GM19395 (cell line): ENCODE results near the gene TSPAN14.
"Not testable (repeated sequence)": the region's sequence is repeated elsewhere in the genome, so short reads cannot be mapped to it uniquely, and the experiment has no call there.

Experiments used
- ATAC-seq: cut with Tn5 transposase; IDR thresholded peaks from one replicate; pipeline ENCODE4 v1.9.1; 2021; ENCODE audit warnings: mild to moderate bottlenecking, moderate library complexity; ENCODE audit not compliant: unreplicated experiment

TSPAN14 gene

DNA sequence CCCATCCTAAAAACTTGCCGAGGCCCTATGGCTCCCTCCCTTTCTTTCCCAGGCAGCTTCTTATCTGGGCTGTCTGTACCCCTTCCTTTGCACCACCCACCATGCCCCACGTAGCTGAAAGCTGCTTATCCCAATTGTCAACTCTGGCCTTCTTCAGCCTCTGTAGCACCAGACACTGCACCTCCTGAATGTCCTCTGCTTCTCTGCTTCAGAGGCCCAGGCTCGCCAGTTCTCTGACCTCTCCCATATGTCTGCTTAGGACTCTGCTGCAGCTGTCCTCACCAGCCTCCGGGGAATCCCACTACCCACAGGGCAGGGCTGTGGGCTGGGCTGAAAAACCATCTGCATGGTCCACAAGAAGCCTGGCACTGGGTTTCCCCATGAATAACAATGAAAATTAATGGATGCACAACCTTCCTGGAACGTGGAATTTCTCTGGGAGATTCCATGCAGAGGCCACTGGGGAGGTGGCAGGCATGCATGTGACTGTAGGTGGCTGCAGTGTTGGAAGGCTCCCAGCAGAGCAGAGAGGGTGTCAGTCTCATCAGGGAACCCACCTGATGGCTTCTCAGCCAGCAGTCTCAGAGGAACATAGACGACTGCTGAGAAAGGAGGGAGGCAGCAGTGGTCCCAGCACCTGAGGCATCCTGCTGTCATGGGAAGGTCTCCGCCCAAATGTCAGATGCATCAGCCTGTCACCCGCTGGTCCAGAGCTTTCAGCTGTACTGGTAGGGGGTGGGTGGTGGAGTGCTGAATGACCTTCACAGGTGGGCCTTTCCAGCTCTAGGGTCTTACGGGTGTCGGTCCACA lies 66.8 kb downstream of the TSPAN14 start:
- no peak for ATAC-seq

DNA sequence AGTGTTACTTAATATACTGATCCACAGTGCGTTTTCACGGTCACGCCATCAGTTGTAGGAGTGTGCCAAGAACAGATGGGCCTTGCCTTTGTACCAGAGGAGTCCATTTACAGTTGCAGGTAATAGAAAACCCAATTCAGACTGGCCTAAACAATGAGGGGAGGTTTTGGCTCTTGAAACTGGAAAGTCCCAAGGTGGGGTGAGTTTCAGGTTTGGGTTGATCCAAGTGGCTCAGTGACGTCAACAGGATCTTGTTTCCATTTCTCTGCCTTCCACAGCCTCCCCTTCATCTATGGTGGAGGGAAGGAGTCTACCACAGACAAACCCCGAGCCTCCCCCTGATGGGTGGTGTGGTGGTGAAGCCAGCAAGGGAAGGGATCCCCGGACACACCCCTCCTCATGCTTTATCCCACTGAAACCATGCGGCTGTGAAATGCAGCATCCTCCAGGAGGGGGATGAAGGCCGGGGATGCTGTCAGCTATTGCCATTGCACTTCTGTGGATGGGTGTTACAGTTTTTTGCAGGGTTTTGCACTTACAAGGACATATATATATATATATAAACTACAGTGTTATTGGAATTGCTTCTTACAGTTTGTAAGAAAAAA lies 68.8 kb downstream of the TSPAN14 start:
- ATAC-seq = no peak

DNA sequence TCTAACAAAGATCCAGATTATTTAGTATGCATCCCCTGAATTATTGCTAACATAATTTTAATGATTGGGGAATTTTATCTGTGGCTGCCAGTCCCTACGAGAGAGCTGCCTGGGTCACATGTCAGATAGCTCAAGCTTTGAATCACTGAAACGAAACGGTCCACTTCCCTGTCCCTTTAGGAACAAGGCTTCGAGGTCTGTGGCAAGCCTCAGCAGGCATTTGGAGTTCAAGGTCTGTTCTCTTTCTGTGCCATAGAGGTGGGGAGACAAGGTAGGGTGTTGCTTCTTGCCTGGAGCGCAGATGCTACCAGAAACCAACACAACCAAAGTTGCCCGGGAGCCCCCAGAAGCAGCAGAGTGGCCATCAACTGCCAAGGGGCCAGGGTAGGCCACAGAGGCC lies 69.7 kb downstream of the TSPAN14 start:
- no peak for ATAC-seq

DNA sequence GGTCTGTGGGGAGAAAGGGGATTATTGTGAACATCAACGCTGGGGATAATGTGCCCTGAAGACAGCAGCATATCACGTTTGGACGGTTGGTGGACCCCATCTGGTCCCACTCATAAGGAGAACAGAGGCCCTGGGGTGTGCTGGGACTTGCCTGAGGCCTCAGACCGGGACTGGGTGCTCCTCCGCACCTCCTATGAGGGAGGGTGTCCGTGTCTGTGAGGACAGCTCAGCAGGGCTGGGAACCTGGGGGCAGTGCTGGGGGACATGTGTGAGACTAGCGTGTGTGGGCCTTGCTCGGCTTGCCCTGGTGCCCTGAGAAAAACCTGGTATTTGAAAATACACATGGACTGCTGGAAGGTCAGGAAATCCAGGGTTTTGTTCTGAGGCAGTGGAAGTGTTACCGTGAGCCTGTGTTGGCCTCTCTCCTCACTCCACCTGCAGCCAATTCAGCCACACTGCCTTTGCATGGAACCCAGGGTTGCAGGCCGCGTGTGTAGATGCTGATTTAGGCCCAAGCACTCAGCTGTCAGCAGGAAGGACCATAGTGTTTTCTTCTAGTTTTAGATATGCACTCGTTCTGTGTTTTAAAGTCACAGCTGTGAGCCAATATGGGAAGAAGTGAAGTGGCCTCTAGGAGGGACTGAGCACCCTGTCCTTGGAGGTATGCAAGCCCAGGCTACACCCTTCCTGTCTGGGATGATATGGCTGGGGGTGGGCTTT lies 70.2 kb downstream of the TSPAN14 start:
- ATAC-seq = no peak

DNA sequence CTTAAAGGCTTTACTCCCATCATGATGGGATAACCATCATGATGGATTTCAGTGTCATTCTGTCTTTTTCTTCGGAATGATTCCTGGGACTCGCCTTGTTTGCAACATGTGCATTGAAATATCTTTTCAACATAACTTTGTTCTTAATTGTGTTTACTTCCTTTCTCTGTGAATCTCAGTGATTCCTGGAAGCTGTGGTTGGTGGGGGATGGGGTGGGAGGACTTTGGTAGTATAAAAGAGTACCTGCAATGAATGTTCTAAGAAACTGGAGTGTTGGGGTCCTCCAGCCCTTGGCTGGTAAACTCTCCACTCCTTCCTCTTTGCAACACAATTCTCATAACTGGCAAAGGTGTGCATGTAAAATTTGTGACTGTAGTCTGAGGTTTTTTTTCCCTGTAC lies 72.1 kb downstream of the TSPAN14 start:
- no peak for ATAC-seq

DNA sequence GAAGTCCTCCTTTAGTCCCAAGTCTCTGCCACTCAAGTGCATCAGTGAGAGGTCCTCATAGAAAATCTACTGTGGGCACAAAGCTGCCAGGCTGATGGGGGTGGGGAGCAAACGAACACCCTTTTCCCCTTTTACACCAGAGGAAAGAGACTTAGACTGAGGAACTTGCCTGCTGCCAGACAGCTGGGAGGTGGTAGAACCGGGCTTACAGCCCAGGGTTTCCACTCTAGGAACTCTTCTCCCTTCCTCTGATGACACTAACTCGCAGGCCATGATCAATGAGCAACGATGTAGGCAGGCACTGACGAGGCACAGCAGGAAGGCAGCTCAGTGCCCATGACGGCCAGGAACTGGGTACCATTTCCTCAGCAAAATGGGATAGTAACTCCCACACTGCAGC lies 72.6 kb downstream of the TSPAN14 start:
- ATAC-seq = no peak

DNA sequence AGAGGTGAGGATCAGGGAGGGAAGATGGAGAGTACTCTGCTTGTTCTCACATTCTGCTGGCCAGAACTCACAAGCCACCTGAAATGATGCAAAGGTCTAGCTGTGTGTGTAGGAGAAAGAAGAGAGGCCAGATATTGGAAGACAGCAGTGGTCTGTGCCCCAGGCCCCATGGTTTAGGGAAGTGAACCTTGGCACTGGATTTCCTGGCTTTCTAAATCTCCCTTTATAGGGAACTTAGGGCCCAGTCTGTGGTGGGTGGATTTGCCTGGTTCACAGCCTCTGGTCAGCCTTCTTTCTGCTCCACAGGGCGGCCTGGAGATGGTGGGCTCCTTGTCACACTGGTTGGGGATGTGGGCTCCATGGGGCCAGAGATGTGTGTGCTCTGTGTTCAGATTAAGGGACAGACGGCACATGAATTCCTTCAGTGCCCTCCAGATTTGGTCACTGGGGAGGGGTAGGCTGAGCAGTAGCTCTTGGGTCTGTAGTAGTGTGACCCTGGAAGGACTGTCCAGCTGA lies 74.1 kb downstream of the TSPAN14 start:
- no peak for ATAC-seq

DNA sequence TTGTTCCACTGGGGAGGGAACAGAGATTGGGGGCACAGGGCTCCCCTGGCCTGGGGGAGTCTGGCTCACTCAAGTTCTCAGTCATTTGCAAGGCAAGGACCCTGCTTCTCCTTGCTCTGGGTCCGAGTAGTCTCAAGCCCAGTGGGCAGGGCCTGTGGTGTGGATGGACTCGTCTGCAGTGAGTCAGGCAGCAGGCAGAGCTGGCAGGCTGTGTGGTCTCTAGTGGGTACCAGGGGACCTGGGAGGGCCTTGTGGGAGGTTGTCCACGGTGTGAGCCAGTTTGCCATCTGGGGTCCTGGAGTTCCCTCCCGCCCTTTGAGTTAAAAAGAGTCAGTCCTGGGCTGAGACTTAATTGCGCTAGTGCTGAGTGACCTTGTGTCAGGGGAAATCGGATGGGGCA lies 74.8 kb downstream of the TSPAN14 start:
- ATAC-seq = no peak

DNA sequence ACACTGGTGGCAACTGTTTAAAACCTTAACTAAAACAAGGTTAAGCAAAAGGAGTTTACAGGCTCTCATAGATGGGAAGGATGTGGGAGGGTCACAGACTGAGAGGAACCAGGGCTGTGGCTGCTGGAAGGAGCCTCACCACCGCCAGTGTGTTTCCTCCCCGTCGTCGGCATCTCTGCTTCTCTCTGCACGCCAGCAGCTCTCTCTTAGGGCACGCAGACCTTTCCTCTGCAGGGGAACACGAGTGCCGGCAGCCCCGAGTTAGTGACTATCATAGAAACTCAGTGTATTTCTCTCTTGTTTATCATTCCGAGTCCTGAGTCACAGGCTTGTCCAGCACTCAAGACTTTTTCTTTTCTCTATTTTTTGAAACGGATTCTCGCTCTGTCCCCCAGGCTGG lies 75.5 kb downstream of the TSPAN14 start:
- no peak for ATAC-seq

DNA sequence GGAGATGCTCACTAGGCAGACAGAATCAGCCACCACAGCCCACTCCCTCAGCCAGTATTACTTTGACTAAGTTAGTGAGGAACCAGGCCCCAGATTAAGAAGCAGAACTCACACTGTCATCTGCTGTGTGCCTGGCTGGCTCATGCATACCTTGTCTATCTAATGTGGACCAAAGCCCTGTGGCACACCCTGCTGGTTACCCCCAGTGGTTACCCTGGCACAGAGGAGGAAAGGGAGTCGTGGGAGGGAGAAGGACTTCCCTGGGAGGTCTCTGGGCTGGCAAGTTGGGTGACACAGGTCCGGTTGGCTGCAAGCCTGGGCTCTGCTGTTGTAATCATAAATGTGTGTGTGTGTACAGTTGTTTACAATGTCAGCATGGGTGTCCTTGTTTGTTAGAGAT lies 76.1 kb downstream of the TSPAN14 start:
- no peak for ATAC-seq

DNA sequence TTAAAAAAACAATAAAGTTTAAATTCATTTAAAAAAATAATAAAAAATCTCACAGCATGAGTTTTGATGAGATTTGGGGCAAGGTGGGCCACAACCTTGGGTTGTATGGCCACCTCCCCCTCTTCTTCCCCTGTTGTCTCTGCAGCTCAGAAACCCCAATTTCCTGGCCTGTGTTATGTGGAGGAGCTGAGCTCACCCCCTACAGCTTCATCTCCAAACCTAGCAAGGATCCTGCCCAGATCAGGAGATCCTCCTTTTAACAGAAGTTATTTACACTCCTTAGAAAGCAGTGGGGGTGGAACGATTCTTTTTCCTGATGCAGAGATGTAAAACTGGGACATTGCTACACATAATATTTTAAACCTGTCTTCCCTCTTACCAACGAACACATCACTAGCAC lies 76.7 kb downstream of the TSPAN14 start:
- ATAC-seq = no peak

DNA sequence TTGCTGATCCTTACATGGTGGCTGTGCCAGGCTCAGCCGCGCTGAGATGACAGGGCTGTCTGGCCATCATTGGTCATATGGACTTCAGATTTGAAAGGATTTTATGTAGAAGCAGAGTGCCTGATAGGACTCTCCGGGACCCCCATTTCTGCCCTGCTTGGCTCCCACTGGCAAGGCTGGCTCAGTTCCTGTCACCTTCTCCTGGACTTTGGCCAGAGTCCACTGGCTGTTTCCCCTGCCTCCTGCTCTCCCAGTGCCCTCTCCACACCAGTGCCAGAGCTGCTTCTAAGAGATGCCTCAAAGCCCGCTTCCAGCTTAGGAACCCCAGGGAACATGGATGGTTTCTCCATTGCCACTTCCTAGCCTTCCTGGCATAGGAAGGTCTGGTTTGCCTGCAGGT lies 78.5 kb downstream of the TSPAN14 start:
- no peak for ATAC-seq

DNA sequence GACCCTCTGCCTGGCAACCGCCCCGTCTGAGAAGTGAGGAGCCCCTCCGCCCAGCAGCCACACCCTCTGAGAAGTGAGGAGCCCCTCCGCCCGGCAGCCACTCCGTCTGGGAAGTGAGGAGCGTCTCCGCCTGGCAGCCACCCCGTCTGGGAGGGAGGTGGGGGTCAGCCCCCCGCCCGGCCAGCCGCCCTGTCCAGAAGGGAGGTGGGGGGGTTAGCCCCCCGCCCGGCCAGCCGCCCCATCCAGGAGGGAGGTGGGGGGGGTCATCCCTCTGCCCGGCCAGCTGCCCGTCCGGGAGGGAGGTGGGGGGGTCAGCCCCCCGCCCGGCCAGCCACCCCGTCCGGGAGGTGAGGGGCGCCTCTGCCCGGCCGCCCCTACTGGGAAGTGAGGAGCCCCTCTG lies 79.9 kb downstream of the TSPAN14 start:
- ATAC-seq = not testable (repeated sequence)

DNA sequence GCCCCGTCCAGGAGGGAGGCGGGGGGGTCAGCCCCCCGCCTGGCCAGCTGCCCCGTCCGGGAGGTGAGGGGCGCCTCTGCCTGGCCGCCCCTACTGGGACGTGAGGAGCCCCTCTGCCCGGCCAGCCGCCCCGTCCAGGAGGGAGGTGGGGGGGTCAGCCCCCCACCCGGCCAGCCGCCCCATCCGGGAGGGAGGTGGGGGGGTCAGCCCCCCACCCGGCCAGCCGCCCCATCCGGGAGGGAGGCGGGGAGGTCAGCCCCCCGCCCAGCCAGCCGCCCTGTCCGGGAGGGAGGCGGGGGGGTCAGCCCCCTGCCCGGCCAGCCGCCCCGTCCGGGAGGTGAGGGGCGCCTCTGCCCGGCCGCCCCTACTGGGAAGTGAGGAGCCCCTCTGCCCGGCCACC lies 80.5 kb downstream of the TSPAN14 start:
- ATAC-seq = not testable (repeated sequence)

DNA sequence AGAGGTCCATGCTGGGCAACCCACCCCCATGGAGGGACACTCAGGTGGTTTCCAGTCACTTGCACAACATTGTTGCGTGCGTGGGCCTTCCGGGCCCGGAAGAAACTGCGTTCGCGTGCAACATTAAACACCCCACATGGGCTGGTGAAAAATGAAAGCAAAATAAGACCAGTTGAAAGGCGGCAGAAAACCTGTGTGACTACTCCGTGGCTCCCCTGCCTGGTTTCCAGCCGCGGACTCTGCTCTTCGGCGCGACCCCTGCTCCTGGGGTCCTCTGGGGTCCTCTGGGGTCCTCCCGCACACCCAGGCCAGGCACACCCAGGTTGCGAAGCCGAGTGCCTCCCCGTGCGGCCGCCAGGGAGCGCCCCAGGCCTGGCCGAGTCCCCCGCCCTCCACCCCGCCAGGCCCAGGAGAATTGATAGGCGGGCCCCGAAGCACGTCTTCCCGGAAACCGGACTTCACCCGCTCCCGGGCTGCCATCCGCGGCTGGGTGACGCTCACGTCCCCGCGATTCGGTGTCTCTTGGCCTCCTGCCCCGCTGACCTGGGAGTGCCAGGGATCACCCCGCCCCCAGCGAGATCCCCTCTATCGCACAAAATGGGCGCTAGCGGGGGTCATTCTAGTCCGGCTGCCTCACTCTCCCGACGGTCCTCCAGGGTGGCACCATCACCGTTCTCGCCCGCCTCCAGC lies 81.7 kb downstream of the TSPAN14 start:
- ATAC-seq = peak; percentile 89

DNA sequence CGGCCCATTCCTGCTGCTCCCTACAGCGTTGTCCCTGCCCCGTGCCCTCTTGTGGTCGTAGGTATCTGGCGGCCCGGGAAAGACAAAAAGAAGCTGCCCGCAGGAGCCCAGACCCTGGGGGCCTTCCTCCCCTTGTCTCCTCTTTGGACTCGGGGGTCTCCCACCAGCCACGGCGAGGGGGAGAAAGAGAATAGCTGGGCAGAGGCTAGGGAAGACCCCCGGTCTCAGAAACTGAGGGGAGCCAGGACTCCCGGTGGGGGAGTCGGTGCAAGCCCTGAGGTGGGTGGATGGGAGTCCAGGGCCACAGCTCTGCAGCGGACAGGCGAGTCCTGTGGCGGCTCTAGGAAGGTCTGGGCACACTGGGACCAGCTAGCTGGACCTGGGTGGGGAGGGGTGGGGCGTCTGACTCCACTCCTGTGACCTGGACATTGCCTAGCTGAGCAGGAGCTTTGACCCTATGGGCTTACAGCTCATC lies 82.3 kb downstream of the TSPAN14 start:
- ATAC-seq = no peak

DNA sequence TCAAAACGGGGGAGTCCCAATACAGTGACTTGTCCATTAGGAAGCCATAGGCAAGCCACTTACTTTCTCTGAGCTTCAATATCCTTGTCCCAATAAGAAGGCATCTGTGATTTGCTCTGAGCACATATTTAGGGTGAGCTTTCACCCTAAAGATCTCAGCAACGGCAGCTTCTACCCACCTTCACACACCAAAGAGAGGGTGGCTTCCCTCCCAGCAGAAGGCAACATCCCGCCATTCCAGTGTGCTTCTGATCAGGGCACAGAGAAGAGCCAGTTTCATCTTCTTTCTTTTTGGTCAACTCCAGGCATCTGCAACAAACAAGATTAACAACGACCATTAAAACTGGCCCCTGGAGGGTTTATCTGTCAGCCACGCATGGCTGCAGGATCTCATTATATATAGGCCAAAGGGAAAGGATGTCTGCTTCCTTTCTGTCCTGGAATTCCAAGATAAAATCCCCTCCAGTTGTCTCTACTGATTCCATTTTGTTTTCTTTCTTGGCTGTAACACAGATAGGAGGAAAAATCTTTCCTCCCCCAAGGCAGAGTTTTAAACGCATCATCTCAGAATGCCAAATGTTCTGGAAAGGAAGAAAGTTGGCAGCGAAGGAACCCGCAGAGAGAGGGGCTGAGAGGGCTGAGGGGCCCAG lies 83.1 kb downstream of the TSPAN14 start:
- ATAC-seq = no peak

DNA sequence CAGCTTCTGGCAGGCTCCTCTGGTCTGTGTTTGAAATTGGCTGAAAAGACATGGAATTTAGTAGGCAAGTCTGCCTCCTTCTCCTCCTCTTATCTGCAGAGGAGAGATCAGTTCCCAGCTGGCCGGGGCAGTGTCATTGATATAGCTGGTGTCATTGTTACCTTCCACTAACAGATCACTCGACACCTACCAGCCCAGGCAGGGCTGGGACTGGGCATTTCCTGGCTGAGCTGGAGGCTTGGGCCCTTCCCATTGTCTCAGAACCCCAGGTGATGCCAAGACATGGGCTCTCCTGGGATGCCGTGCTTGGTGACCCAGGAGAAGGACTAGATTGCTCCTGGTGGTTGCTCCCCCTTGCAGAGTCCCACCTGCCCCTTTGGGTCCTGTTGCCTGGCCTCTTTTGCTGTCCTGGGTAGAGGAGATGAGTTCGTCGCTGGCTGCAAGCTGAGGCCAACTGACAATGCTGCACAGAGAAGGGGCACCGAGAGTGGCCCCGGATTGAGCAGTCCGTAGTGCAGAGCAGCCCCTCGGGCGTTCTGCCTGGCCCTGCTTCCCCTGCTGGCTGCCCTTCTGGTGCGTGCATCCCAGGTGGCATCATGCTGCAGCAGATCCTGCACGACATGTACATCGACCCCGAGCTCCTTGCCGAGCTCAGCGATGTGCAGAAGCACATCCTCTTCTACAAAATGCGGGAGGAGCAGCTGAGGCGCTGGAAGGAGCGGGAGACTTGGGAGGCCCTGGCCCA lies 83.8 kb downstream of the TSPAN14 start, which contains the start of gene SH2D4B:
SH2D4B (plus strand) TSS at position 167 of the 745 bp plus-strand sequence; CDS start at position 597, 430 bp downstream.
- no peak for ATAC-seq

DNA sequence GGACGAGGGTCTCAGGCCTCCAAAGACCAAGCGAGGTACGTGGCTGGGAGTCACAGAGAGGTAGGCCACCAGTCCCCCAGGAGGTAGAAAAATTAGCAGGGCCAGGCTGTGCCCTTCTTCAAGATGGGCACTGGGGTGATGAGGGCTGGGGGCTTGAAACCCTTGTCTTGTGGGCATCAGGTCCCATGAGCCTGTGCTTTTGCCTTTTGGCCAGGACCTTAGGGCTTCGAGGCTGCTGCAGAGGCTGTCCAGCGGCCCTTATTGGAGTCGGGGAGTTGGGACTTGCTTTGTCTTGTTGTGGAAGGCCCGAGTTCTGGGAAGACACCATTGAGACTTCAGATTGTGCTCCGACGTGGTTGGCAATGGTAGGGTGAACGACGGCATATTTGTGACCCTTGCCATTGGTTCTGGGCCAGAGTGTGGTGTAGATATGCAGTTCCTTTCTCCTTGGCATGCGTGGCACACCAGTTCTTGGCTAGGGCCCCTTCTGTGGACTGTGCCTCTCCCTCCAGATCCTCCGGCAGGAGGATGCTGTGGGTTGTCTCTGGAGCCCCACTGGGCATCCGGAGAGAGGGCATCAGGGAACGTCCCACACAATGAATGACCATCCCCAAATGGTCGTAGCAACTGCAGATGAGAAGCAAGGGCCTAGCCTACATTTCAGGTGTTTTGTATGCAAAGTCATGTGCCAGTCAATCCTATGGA lies 84.5 kb downstream of the TSPAN14 start:
- no peak for ATAC-seq
